Measurements from ENCODE around the gene SORBS2.

The SORBS2 gene

DNA sequence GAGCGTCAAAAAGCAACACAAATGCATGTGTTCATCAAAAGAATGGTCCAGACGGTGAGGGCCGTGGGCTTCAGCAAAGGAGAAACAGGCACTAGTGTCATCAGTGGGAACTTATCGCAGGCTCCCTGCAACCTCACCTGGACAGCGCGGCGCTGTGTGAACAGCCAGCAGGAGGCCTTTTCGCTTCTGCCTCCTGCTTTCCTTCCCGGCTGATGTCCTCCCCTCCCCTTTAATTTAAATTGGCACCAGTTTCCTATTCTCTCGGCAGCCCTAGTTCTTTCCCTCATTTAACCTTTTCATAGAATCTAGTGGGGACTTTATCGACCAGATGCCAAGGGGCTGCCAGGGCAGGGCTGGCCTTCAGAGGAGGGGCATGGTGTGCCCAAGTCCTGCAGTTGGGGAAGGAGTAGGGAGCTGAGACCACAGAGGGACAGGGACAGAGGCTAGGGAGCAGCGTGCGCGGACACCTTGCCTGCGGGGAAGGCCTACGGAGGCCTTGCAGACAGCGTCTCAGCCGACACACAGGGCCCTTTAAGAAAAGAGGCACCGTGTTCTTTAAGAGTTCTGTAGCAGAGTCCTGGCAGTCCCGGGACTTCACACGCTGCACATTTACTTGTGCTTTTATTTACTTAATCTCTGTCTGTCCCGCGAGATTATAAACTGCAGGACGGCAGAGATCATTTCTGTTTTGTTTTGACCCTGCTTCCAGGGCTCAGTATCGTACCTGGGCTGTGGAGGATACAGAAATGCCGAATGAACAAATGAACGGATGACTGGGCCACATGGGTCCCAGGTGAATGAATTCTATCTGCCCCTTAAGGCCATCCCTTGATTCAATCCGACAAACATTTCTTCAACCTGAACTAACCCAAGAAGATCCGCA is 8.4 kb upstream of the SORBS2 start:
- no peak for ATAC-seq
- TF ChIP-seq RARB (CRISPR knock-in tag; IDR thresholded peaks at IDR 0.05) (no peak), TCF4 (CRISPR knock-in tag; IDR thresholded peaks at IDR 0.05; ENCODE audit: borderline replicate concordance) (no peak), CSDC2 (CRISPR knock-in tag; IDR thresholded peaks at IDR 0.05) (no peak), GLIS3 (CRISPR knock-in tag; IDR thresholded peaks at IDR 0.05) (no peak), ZC3H10 (CRISPR knock-in tag; IDR thresholded peaks at IDR 0.05) (no peak), PPARA (CRISPR knock-in tag; IDR thresholded peaks at IDR 0.05; ENCODE audit: borderline replicate concordance) (no peak), ESRRG (CRISPR knock-in tag; IDR thresholded peaks at IDR 0.05) (no peak), BACH2 (CRISPR knock-in tag; IDR thresholded peaks at IDR 0.05; ENCODE audit: borderline replicate concordance) (no peak), SNAI2 (CRISPR knock-in tag; IDR thresholded peaks at IDR 0.05) (no peak)
- TF ChIP-seq, protein P1, sequence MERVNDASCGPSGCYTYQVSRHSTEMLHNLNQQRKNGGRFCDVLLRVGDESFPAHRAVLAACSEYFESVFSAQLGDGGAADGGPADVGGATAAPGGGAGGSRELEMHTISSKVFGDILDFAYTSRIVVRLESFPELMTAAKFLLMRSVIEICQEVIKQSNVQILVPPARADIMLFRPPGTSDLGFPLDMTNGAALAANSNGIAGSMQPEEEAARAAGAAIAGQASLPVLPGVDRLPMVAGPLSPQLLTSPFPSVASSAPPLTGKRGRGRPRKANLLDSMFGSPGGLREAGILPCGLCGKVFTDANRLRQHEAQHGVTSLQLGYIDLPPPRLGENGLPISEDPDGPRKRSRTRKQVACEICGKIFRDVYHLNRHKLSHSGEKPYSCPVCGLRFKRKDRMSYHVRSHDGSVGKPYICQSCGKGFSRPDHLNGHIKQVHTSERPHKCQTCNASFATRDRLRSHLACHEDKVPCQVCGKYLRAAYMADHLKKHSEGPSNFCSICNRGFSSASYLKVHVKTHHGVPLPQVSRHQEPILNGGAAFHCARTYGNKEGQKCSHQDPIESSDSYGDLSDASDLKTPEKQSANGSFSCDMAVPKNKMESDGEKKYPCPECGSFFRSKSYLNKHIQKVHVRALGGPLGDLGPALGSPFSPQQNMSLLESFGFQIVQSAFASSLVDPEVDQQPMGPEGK (CRISPR knock-in tag; IDR thresholded peaks at IDR 0.05; ENCODE audit: borderline replicate concordance): no peak

DNA sequence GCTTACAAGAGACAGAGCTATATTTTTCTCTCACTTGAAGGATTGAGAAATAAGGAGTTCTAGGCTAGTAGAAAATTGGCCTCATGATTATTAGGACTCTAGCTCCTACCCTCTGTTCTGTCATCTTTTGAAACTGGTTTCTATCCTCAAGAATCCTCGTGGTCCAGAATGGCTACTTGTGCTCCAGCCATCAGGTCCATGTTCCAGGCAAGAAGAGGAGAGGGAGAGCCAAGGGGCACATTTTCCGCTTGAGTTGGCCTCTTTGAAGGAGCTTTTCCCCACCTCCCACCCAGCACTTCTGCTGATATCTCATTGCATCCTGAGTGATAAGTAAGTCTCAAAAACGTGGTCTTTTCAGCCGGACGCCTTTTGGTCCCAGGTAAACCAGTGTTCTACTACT is 7.2 kb upstream of the SORBS2 start:
- no peak for TF ChIP-seq SNAI2 (CRISPR knock-in tag; IDR thresholded peaks at IDR 0.05)
- TF ChIP-seq, protein P1 (CRISPR knock-in tag; IDR thresholded peaks at IDR 0.05; ENCODE audit: borderline replicate concordance): no peak
- TF ChIP-seq ARNTL (CRISPR knock-in tag; IDR thresholded peaks at IDR 0.05; ENCODE audit: borderline replicate concordance, low read depth): no peak
- no peak for TF ChIP-seq BACH2 (CRISPR knock-in tag; IDR thresholded peaks at IDR 0.05; ENCODE audit: borderline replicate concordance)
- no peak for TF ChIP-seq ISL1 (CRISPR knock-in tag; IDR thresholded peaks at IDR 0.05)
- TF ChIP-seq GLIS3 (CRISPR knock-in tag; IDR thresholded peaks at IDR 0.05): no peak
- no peak for TF ChIP-seq CSDC2 (CRISPR knock-in tag; IDR thresholded peaks at IDR 0.05)
- TF ChIP-seq ZNF8 (CRISPR knock-in tag; IDR thresholded peaks at IDR 0.05): no peak
- TF ChIP-seq ZFP30 (CRISPR knock-in tag; IDR thresholded peaks at IDR 0.05): no peak
- TF ChIP-seq TOX (CRISPR knock-in tag; IDR thresholded peaks at IDR 0.05; ENCODE audit: borderline replicate concordance): no peak
- TF ChIP-seq, protein P2, sequence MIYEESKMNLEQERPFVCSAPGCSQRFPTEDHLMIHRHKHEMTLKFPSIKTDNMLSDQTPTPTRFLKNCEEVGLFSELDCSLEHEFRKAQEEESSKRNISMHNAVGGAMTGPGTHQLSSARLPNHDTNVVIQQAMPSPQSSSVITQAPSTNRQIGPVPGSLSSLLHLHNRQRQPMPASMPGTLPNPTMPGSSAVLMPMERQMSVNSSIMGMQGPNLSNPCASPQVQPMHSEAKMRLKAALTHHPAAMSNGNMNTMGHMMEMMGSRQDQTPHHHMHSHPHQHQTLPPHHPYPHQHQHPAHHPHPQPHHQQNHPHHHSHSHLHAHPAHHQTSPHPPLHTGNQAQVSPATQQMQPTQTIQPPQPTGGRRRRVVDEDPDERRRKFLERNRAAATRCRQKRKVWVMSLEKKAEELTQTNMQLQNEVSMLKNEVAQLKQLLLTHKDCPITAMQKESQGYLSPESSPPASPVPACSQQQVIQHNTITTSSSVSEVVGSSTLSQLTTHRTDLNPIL (CRISPR knock-in tag; IDR thresholded peaks at IDR 0.05; ENCODE audit: low read depth): no peak
- no peak for TF ChIP-seq ZC3H10 (CRISPR knock-in tag; IDR thresholded peaks at IDR 0.05)
- no peak for TF ChIP-seq ESRRG (CRISPR knock-in tag; IDR thresholded peaks at IDR 0.05)
- TF ChIP-seq, protein P3, sequence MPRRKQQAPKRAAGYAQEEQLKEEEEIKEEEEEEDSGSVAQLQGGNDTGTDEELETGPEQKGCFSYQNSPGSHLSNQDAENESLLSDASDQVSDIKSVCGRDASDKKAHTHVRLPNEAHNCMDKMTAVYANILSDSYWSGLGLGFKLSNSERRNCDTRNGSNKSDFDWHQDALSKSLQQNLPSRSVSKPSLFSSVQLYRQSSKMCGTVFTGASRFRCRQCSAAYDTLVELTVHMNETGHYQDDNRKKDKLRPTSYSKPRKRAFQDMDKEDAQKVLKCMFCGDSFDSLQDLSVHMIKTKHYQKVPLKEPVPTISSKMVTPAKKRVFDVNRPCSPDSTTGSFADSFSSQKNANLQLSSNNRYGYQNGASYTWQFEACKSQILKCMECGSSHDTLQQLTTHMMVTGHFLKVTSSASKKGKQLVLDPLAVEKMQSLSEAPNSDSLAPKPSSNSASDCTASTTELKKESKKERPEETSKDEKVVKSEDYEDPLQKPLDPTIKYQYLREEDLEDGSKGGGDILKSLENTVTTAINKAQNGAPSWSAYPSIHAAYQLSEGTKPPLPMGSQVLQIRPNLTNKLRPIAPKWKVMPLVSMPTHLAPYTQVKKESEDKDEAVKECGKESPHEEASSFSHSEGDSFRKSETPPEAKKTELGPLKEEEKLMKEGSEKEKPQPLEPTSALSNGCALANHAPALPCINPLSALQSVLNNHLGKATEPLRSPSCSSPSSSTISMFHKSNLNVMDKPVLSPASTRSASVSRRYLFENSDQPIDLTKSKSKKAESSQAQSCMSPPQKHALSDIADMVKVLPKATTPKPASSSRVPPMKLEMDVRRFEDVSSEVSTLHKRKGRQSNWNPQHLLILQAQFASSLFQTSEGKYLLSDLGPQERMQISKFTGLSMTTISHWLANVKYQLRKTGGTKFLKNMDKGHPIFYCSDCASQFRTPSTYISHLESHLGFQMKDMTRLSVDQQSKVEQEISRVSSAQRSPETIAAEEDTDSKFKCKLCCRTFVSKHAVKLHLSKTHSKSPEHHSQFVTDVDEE (CRISPR knock-in tag; IDR thresholded peaks at IDR 0.05): no peak
- no peak for TF ChIP-seq ZNF70 (CRISPR knock-in tag; IDR thresholded peaks at IDR 0.05)
- TF ChIP-seq ZFP3 (CRISPR knock-in tag; IDR thresholded peaks at IDR 0.05): no peak
- no peak for TF ChIP-seq RARB (CRISPR knock-in tag; IDR thresholded peaks at IDR 0.05)
- no peak for TF ChIP-seq ZNF565 (CRISPR knock-in tag; conservative IDR thresholded peaks at IDR 0.05; ENCODE audit: low read depth)
- ATAC-seq: no peak

DNA sequence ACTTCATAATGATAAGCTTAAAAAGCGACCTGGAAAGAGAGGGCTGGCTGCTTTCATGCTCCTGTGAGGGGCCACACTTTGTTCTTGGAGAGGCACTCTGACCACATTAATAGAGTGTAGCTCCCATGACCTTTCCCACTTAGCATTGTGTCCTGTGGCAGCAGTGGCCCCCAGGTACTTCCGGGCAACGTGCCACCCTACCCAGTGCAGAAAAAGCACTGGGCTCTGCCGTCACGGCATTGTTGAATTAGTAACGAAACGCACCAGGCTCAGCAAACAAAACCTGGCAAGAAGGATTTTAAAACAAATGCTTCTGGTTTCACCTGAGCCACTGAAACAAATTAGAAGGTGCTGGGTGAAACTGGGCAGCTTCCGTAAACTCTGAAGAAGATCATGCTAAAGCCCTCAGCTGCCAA is 5.4 kb upstream of the SORBS2 start:
- no peak for ATAC-seq
- TF ChIP-seq, protein P4, sequence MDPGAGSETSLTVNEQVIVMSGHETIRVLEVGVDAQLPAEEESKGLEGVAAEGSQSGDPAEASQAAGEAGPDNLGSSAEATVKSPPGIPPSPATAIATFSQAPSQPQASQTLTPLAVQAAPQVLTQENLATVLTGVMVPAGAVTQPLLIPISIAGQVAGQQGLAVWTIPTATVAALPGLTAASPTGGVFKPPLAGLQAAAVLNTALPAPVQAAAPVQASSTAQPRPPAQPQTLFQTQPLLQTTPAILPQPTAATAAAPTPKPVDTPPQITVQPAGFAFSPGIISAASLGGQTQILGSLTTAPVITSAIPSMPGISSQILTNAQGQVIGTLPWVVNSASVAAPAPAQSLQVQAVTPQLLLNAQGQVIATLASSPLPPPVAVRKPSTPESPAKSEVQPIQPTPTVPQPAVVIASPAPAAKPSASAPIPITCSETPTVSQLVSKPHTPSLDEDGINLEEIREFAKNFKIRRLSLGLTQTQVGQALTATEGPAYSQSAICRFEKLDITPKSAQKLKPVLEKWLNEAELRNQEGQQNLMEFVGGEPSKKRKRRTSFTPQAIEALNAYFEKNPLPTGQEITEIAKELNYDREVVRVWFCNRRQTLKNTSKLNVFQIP (CRISPR knock-in tag; IDR thresholded peaks at IDR 0.05; ENCODE audit: borderline replicate concordance, low read depth): no peak
- TF ChIP-seq RARB (CRISPR knock-in tag; IDR thresholded peaks at IDR 0.05): no peak
- no peak for TF ChIP-seq ISL1 (CRISPR knock-in tag; IDR thresholded peaks at IDR 0.05)
- no peak for TF ChIP-seq CSDC2 (CRISPR knock-in tag; IDR thresholded peaks at IDR 0.05)
- no peak for TF ChIP-seq ZNF70 (CRISPR knock-in tag; IDR thresholded peaks at IDR 0.05)
- TF ChIP-seq ARNTL (CRISPR knock-in tag; IDR thresholded peaks at IDR 0.05; ENCODE audit: borderline replicate concordance, low read depth): no peak
- TF ChIP-seq ZNF565 (CRISPR knock-in tag; conservative IDR thresholded peaks at IDR 0.05; ENCODE audit: low read depth): no peak
- TF ChIP-seq, protein P2 (CRISPR knock-in tag; IDR thresholded peaks at IDR 0.05; ENCODE audit: low read depth): no peak
- no peak for TF ChIP-seq TCF4 (CRISPR knock-in tag; IDR thresholded peaks at IDR 0.05; ENCODE audit: borderline replicate concordance)

Measured in SK-N-SH treated with all-trans-retinoic acid at 6 μM for 48 hours (cell line).